Transverse colon (tissue), 3 donors: ENCODE data around the gene RPL9.

Source experiments
- POLR2A ChIP-seq: fragments of 450-650 bp; IDR thresholded peaks from one replicate; pipeline ENCODE4 v1.6.1; 2016; ENCODE audit warnings: antibody characterized with exemption, mild to moderate bottlenecking, moderate library complexity
- TF ChIP-seq, protein P1 (sequence below), 5 experiments: fragments of 200-600 bp in 3 of 5; fragments of 450-650 bp in 2 of 5; sonication (generic) in 3 of 5; IDR thresholded peaks; 1 replicate in 2 of 5; 2 replicates in 3 of 5; pipeline ENCODE4 v1.5.1; 2016 to 2017; ENCODE audit warnings: antibody characterized with exemption in 5 of 5, inconsistent platforms in 3 of 5, mild to moderate bottlenecking in 2 of 5, moderate library complexity in 1 of 5

DNA sequence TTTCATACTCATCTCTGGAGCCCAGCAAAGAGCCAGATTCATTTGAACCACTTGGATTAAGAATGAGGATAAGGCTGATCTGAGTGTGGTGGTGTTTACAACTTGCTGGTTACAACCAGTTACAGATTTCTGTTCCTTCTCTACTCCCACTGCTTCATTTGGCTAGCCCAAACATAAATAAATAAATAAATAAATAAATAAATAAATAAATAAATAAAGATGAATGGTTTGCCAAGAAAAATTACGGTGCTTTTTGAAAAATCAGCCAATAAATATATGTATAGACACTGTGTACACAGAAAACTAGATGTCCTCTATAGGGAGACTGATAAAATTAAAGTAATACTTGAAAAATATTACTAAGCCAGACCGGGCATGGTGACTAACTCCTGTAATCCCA lies 17.1 kb downstream of the RPL9 start:
- no peak for TF ChIP-seq POLR2A
- TF ChIP-seq, protein P1, sequence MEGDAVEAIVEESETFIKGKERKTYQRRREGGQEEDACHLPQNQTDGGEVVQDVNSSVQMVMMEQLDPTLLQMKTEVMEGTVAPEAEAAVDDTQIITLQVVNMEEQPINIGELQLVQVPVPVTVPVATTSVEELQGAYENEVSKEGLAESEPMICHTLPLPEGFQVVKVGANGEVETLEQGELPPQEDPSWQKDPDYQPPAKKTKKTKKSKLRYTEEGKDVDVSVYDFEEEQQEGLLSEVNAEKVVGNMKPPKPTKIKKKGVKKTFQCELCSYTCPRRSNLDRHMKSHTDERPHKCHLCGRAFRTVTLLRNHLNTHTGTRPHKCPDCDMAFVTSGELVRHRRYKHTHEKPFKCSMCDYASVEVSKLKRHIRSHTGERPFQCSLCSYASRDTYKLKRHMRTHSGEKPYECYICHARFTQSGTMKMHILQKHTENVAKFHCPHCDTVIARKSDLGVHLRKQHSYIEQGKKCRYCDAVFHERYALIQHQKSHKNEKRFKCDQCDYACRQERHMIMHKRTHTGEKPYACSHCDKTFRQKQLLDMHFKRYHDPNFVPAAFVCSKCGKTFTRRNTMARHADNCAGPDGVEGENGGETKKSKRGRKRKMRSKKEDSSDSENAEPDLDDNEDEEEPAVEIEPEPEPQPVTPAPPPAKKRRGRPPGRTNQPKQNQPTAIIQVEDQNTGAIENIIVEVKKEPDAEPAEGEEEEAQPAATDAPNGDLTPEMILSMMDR (IDR thresholded peaks at IDR 0.05) = no peak
